K562 (cell line): Measurements from ENCODE around the gene IP6K2. TPM values are rescaled to one million over a fixed set of nuclear protein-coding genes. Genes with fewer than 3 reads are reported as not detected.
A peak's percentile ranks its signal among the peaks of the same experiment; 100 is the strongest.

Experiments used
- ADNP ChIP-seq: fragments of 200-800 bp; sonication (Bioruptor generic); IDR thresholded peaks from 2 replicates; pipeline ENCODE4 v1.6.1; 2016; ENCODE audit warnings: missing genetic modification characterization, missing compliant biosample characterization
- CHD1 ChIP-seq: fragments of 200-600 bp; sonication (generic); IDR thresholded peaks from one replicate; pipeline ENCODE4 v1.6.1; 2012; ENCODE audit warnings: mild to moderate bottlenecking, moderate library complexity, low read length, inconsistent platforms
- CTBP1 ChIP-seq: fragments of 450-650 bp; IDR thresholded peaks from 2 replicates; pipeline ENCODE4 v1.6.1; 2016; ENCODE audit warnings: borderline replicate concordance
- CUX1 ChIP-seq: fragments of 200-800 bp; sonication (Bioruptor generic); IDR thresholded peaks from 2 replicates; pipeline ENCODE4 v1.6.1; 2016; ENCODE audit warnings: missing genetic modification characterization, missing compliant biosample characterization
- JUNB ChIP-seq: fragments of 450-650 bp; formaldehyde crosslinking; conservative IDR thresholded peaks from 2 replicates; pipeline ENCODE4 v1.4.0; 2020; ENCODE audit warnings: mild to moderate bottlenecking
- LCOR ChIP-seq: sonication (generic); formaldehyde crosslinking; IDR thresholded peaks from 2 replicates; pipeline ENCODE4 v1.8.0; 2022; ENCODE audit warnings: mild to moderate bottlenecking, missing genetic modification reagents
- MECOM ChIP-seq: fragments of 250-450 bp; sonication (Bioruptor Pico); IDR thresholded peaks from 2 replicates; pipeline ENCODE4 v1.8.0; 2022; ENCODE audit warnings: inconsistent platforms
- MYBL2 ChIP-seq, 2 experiments: fragments of 450-650 bp in 1 of 2; sonication (generic) in 1 of 2; formaldehyde crosslinking in 1 of 2; IDR thresholded peaks; 2 replicates each; pipeline versions ENCODE4 v1.6.1 to v1.8.1; 2017 to 2022; ENCODE audit warnings: borderline replicate concordance in 1 of 2, inconsistent platforms in 1 of 2, low read depth in 1 of 2, mild to moderate bottlenecking in 1 of 2, missing genetic modification reagents in 1 of 2, moderate library complexity in 1 of 2
- NCOA4 ChIP-seq: fragments of 450-650 bp; IDR thresholded peaks from 2 replicates; pipeline ENCODE4 v1.6.1; 2018; ENCODE audit warnings: mild to moderate bottlenecking; ENCODE audit not compliant: partially characterized antibody
- NONO ChIP-seq, 2 experiments: fragments of 200-400 bp in 1 of 2; fragments of 450-650 bp in 1 of 2; formaldehyde crosslinking in 1 of 2; IDR thresholded peaks; 2 replicates each; pipeline ENCODE4 v1.6.1; 2017; ENCODE audit warnings: low read depth in 2 of 2, mild to moderate bottlenecking in 2 of 2, moderate library complexity in 2 of 2, low read length in 1 of 2
- RREB1 ChIP-seq: fragments of 250-450 bp; sonication (Bioruptor Pico); IDR thresholded peaks from 2 replicates; pipeline ENCODE4 v1.4.0; 2020
- SREBF1 ChIP-seq: fragments of 150-350 bp; IDR thresholded peaks from 2 replicates; pipeline ENCODE4 v1.6.1; 2014; ENCODE audit warnings: antibody characterized with exemption, low read depth, low read length, borderline replicate concordance
- ZNF232 ChIP-seq: sonication (generic); formaldehyde crosslinking; IDR thresholded peaks from 2 replicates; pipeline ENCODE4 v1.8.0; 2022; ENCODE audit warnings: mild to moderate bottlenecking, missing genetic modification reagents
- ZNF41 ChIP-seq: fragments of 250-450 bp; sonication (Bioruptor Pico); conservative IDR thresholded peaks from 2 replicates; pipeline ENCODE4 v1.4.0; 2020; ENCODE audit warnings: mild to moderate bottlenecking
- ZNF445 ChIP-seq: fragments of 250-450 bp; sonication (Bioruptor Pico); IDR thresholded peaks from 2 replicates; pipeline ENCODE4 v1.4.0; 2020; ENCODE audit warnings: low read depth, mild to moderate bottlenecking, moderate library complexity
- ZNF584 ChIP-seq: fragments of 200-800 bp; sonication (Bioruptor generic); IDR thresholded peaks from 2 replicates; pipeline ENCODE4 v1.6.1; 2016; ENCODE audit warnings: low read depth, mild to moderate bottlenecking, missing genetic modification characterization, missing compliant biosample characterization
- ZSCAN29 ChIP-seq: fragments of 450-650 bp; IDR thresholded peaks from 2 replicates; pipeline ENCODE4 v1.6.1; 2017
- polyA plus RNA-seq, 8 experiments: library from polyadenylated mRNA; depleted of rRNA in 4 of 8; stranded (reverse) in 5 of 8; unstranded in 3 of 8; fragments of >200 nt; fragmentation: Nextera tagmentation in 2 of 8; fragmentation: Illumina TruSeq in 1 of 8; extraction: Ambion mirVana in 2 of 8; extraction: Trizol in 1 of 8; gene quantifications; 2 replicates each; pipeline versions ENCODE4 v1.2.1 to v1.2.3, GENCODE V29; 2011 to 2014; ENCODE audit warnings: inconsistent platforms in 1 of 8, missing spikeins in 1 of 8
- total RNA-seq, 7 experiments: library from RNA; depleted of rRNA in 6 of 7; stranded (reverse); fragments of >200 nt in 6 of 7; fragmentation: Illumina TruSeq in 2 of 7; extraction: Trizol in 2 of 7; gene quantifications; 2 replicates each; pipeline versions ENCODE4 v1.2.1 to v1.2.3, GENCODE V29; 2011 to 2021; ENCODE audit warnings: low replicate concordance in 1 of 7

IP6K2 gene
- total and polyA plus RNA-seq, 9 of the 15 experiments (the other 6 are each of a cell fraction or from before 2014, with no cell fraction given), result 19.6 to 78.1 (median 48.0) TPM

GRCh38 chr3:48663489-48664312 lies 53.3 kb downstream of the IP6K2 start (continued):
- peak in 1 of 2 experiments; percentile 27; a peak in 1 of 4 replicates for TF ChIP-seq NONO (IDR thresholded peaks at IDR 0.05; ENCODE audit: low read depth in 2 of 2, low read length in 1 of 2)
- 0 out of 2 replicates have a peak, but pooled peaks have one; percentile 41 for TF ChIP-seq ZNF584 (CRISPR knock-in tag)
- TF ChIP-seq SREBF1, result no peak
- TF ChIP-seq ZNF41 (CRISPR knock-in tag), result no peak
- TF ChIP-seq ZNF232, result peak; percentile 92; the same call in 1 of the 2 replicates
- TF ChIP-seq LCOR (CRISPR knock-in tag), result peak; percentile 76
- TF ChIP-seq ZSCAN29, result no peak
- TF ChIP-seq CHD1, result no peak
- no peak for TF ChIP-seq RREB1 (CRISPR knock-in tag)
- TF ChIP-seq NCOA4, result no peak
- peak; percentile 64; the same call in 1 of the 2 replicates for TF ChIP-seq CTBP1
- no peak for TF ChIP-seq ZNF445 (CRISPR knock-in tag)
- TF ChIP-seq JUNB (CRISPR knock-in tag), result no peak
- TF ChIP-seq ADNP (tag), result no peak
- no peak for TF ChIP-seq MYBL2 (IDR thresholded peaks at IDR 0.05; ENCODE audit: low read depth)
- TF ChIP-seq MYBL2 (CRISPR knock-in tag; IDR thresholded peaks at IDR 0.05; ENCODE audit: borderline replicate concordance), result no peak
- no peak for TF ChIP-seq CUX1 (CRISPR knock-in tag)
- TF ChIP-seq MECOM (CRISPR knock-in tag), result no peak
